Measurements from ENCODE around the gene UCKL1.
"Not testable (repeated sequence)": the region's sequence is repeated elsewhere in the genome, so short reads cannot be mapped to it uniquely, and the experiment has no call there.

Gene UCKL1

GRCh38 chr20:63917811-63918210 lies 38.4 kb downstream of the UCKL1 start:
- no peak for DNase-seq

- DNase-seq = not testable (repeated sequence)
Measured at GRCh38 chr20:63916371-63916939, 39.8 kb downstream of the UCKL1 start.

GRCh38 chr20:63915471-63915870 lies 40.7 kb downstream of the UCKL1 start:
- no peak for DNase-seq

- DNase-seq = no peak
Measured at GRCh38 chr20:63913768-63914167, 42.4 kb downstream of the UCKL1 start.

- no peak for DNase-seq
Measured at GRCh38 chr20:63911176-63911575, 45.0 kb downstream of the UCKL1 start.

- DNase-seq = no peak
Measured at GRCh38 chr20:63908008-63908682, 48.1 kb downstream of the UCKL1 start.

GRCh38 chr20:63903796-63904561 lies 52.2 kb downstream of the UCKL1 start:
- DNase-seq = peak in 1 of 2 donors; percentile 21

- no peak for DNase-seq
Measured at GRCh38 chr20:63900413-63900812, 55.8 kb downstream of the UCKL1 start.

GRCh38 chr20:63898882-63899558 lies 57.2 kb downstream of the UCKL1 start:
- peak in 1 of 2 donors; percentile 16 for DNase-seq

GRCh38 chr20:63897978-63898561 lies 58.1 kb downstream of the UCKL1 start:
- DNase-seq = no peak

GRCh38 chr20:63896264-63897105 lies 59.7 kb downstream of the UCKL1 start:
- DNase-seq = peak; percentile 27 to 52

- peak in 1 of 2 donors; percentile 66 for DNase-seq
Measured at GRCh38 chr20:63895952-63896263, 60.3 kb downstream of the UCKL1 start.

- DNase-seq = no peak
Measured at GRCh38 chr20:63895202-63895951, 60.8 kb downstream of the UCKL1 start.

- DNase-seq = peak; percentile 97
Measured at GRCh38 chr20:63894358-63895201, 61.6 kb downstream of the UCKL1 start, which contains the start of gene DNAJC5. TSS of gene DNAJC5 (plus strand) at chr20:63895126. CDS start at chr20:63928346, 33,220 bp downstream.

- no peak for DNase-seq
Measured at GRCh38 chr20:63893999-63894357, 62.2 kb downstream of the UCKL1 start.

GRCh38 chr20:63892402-63892801 lies 63.8 kb downstream of the UCKL1 start:
- no peak for DNase-seq

- no peak for DNase-seq
Measured at GRCh38 chr20:63891061-63892002, 64.9 kb downstream of the UCKL1 start.

GRCh38 chr20:63890616-63891015 lies 65.6 kb downstream of the UCKL1 start:
- DNase-seq = no peak

GRCh38 chr20:63890201-63890576 lies 66.0 kb downstream of the UCKL1 start:
- no peak for DNase-seq

All from CD4-positive, alpha-beta T cell treated with Interleukin-4 for 1 hour (primary cell).